GM21423 (cell line): ENCODE measurements around the gene UNC5C.

Source experiments
- ATAC-seq: cut with Tn5 transposase; IDR thresholded peaks from one replicate; pipeline ENCODE4 v1.9.1; 2021; ENCODE audit warnings: mild to moderate bottlenecking, moderate library complexity; ENCODE audit not compliant: unreplicated experiment

The UNC5C gene

GRCh38 chr4:95546866-95547714 lies 1.7 kb downstream of the UNC5C start:
- no peak for ATAC-seq

DNA sequence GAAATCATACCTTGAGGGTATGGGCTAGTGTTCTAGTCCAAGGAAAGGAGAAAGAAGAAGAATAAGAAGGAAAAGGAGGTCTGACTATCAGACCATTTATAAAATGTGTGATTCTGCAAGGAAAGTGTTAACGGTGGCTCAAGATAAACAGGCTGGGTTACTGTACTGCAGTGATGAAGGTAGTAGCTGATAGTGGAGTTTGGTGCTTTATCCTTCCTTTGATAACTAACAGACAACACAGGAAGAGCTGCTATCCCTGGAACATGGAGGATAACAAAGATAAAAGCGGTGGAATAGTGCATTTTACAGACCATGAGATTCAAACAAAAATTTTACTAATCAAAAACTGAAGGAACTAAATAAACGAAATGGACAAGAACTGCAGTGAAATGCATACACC lies 2.6 kb downstream of the UNC5C start:
- no peak for ATAC-seq

GRCh38 chr4:95545546-95545945 lies 3.2 kb downstream of the UNC5C start:
- no peak for ATAC-seq

DNA sequence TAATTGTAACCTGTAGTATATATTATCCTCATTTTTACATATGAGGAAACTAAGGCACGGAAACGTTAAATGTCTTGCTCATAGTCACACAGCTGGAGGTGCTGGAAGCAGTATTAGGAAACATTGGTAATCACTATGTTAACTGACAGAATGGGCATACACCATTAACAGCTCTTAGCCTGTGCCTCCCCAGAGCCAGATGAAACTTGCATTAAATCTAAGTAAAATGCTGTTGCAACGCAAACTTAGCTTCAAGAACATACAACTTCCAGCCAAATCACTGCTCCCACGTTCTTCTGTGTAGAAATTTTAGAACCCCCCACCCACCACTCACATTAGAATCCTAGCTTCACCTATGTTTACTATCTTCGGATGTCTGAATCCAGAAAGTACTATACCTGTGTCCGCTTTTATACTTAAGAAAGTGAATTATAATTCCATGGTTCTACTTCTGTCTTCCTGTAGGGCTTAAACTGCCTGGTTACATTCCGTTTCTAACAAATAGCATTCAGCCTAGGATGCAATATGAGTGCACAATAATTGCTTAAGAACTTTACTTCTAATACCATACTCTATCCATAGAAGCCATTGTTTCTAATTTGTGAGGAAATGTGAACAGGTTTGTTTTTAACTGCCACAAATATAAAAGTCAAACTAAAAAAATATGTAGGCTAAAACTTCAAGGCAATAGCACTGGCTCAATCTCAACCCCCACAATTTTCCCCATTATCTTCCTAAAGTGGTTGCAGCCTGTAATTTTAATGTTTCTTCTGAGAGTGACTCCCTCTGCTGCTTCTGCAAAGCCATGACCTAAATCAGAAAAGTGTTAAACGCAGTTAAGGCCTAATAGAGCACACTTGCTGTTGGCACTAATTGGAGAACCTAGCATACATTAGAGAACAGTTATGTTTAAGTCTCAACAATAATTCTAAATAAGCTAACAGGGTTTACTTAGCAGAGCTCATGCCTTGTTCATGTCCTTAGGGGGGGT lies 4.4 kb downstream of the UNC5C start:
- ATAC-seq = no peak

- ATAC-seq = peak; percentile 83
Measured at GRCh38 chr4:95541889-95542607, 6.7 kb downstream of the UNC5C start.

GRCh38 chr4:95541094-95541493 lies 7.7 kb downstream of the UNC5C start:
- ATAC-seq = no peak

DNA sequence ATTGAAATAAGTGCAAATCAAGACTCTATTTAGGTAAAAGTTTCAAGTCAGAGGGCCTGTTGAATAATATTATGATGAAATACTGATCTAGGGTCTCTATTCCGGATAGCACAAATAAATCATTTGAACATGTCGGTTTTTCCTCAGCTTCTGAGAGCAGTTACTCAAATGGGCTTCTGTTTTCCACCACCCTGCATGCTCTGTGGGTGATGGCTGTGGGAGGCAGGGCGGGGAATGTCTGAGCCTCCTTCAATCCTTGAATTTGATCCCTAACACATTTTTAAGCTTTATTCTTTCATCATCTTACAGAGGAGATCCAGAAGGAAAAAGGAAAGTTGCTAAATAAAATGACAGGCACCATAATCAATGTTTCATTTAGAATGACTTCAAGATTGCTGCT lies 8.5 kb downstream of the UNC5C start:
- no peak for ATAC-seq

GRCh38 chr4:95539106-95539505 lies 9.7 kb downstream of the UNC5C start:
- no peak for ATAC-seq

DNA sequence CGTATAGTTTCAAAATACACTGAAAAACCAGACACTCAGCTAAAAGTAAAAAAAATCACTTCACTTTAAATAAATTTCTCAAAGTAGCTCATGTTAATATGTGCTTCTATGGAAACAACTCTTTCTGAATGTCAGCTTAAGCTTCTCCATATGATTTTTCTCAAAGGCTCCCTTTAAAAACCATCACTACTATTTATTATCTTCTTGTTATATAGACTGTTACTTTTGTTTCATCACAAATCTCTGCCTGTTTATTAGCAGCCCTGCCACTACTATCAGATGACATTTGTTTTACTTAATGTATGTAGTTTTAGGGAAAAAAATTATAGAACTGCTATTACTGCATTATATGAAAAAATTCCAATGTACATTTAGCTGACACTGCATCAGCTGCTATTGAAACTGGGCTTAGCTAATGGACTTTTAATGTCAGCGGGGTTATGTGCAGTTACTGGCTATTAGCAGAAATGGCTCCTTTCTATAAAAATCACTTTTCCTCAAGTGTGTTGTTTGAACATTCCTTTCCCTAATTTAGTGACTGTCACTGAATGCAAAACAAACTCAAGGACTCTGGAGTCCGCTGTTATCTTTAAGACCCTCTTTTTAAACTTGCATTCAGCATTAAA lies 10.8 kb downstream of the UNC5C start:
- ATAC-seq = no peak

DNA sequence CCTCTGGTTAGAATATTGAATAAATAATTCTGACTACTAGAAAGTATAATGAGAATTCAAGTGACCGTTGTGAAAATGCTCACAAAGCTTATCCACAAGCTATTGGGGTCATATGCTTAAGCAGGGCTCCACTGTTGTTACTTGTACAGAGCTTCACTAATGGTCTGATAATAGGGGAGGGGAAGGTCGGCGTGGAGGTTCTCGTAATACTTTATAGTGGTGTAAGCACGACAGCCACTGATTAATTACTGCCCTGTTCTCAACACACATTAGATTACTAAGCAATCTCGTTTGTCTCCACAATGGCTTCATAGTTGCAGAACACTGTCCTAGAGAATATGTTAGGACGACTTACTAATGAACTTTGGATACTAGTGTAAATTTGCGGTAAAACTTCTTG lies 11.6 kb downstream of the UNC5C start:
- ATAC-seq = no peak

GRCh38 chr4:95536650-95537049 lies 12.1 kb downstream of the UNC5C start:
- ATAC-seq = no peak

DNA sequence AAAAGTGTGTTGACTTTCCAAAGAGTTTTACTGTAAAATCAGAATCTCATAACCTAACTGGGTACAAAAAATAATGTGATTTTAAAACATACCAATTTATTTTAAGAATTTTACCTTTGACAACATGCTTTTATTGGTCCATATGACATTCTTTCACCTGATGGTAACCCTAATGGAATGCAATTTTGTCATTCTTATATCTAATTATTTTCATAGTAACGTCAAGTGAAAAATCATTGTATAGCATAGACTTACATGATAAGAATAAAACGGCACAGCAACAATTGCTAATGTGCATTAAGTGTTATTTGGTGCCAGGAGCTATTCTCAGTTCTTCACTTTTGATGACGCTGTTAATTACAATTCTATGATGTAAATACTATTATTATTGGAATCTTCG lies 13.6 kb downstream of the UNC5C start:
- ATAC-seq = no peak

DNA sequence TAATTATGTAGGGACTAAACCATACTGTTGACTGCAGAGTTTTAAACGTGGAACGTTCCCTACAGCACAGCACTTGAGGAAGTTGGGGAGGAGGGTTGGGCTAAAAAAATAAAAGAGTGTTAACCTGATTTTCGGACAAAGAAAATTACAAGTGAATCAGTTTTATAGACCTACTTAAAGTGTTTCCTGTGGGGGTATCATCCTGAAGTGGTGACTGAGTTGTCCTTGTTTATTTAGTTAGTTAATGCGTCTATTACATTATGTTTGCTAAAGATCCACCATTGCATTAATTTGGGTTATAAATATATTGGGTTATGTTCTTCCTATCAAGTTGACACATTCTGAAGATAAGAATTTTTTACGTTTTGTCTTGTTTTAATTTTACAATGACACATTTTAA lies 14.7 kb downstream of the UNC5C start:
- no peak for ATAC-seq

- ATAC-seq = no peak
Measured at GRCh38 chr4:95533254-95533653, 15.5 kb downstream of the UNC5C start.

GRCh38 chr4:95532305-95532704 lies 16.5 kb downstream of the UNC5C start:
- ATAC-seq = no peak

GRCh38 chr4:95531141-95531540 lies 17.6 kb downstream of the UNC5C start:
- ATAC-seq = no peak

DNA sequence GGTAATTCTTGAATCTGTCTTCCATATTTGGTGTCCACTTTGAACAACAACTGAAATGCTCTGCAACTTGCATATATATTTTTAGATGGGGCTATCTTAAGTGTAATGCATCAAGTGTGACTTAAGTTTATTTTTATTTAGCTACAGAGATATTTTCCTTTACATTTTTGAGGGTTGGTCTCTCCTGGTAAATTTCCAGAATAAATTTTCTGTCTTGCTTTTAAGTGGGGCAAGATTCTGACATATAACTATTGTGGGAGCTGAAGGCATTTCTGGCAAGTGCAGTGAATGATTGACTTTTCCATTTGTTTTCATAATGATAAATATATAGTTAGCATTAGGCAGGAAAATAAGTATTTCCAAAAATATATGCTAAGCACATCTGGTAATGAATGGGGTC lies 18.8 kb downstream of the UNC5C start:
- ATAC-seq = no peak

DNA sequence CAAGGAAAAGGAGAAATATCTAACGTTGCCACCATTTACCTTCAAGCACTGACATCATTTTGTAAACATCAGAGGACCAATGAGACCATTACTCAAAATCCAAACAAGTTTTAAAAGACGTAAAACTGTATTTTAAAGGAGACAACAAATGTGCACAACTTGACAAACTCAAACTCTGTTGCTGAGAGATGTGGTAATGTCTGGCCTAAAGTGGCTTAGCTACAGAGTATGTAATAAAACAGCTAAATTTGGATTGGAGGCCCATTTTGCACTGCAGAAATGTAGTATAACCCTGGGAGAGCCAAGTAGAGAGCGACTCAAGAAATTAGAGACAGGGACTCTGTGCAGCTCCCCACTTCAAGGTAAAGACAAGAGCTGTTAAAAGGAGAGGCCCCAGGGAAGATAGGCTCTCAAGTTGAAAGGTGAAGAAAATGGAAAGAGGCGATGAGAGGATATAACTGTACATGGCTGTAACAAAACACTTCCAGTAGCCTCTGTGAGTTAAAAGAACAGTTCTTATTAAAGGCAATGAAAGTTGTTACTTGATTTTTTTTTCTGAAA lies 20.3 kb downstream of the UNC5C start:
- ATAC-seq = no peak

DNA sequence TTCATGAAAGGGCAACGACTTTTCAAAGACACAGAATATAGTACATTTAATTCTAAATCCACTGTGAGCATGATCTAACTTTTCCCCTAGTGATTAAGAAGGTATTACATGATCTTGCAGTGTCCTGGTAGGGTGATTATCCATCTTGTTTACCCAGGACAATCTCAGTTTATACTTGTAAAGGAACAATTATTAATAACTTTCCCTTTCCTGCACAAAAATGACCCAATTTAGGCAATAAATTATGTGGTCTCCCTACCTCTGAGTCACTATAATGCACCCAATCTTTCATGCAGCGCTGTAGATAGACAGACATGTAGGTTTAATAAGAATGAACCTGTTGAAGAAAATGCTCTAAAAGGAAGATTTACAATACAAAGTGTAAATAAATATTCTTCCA lies 22.7 kb downstream of the UNC5C start:
- ATAC-seq = no peak

DNA sequence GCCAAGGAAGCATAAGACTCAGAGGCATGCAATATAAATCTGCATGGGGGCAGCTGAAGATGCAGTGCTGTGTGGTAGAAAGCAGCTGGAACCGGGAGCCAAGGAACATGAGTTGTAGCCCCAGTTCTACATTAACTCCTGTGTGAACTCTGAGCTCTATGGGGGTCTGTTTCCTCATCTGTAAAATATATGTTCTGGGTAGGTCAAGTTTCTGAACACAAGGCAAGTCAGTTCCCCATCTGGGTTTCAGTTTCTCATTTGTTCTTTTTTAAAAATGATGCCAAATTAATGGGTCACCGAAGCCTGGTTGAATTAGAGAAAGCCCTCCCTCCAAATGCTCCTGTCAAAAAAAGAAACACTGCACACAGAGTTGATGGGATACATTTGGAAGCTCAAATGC lies 24.0 kb downstream of the UNC5C start:
- ATAC-seq = no peak
